ENCODE measurements around the gene RNF152.

DNA sequence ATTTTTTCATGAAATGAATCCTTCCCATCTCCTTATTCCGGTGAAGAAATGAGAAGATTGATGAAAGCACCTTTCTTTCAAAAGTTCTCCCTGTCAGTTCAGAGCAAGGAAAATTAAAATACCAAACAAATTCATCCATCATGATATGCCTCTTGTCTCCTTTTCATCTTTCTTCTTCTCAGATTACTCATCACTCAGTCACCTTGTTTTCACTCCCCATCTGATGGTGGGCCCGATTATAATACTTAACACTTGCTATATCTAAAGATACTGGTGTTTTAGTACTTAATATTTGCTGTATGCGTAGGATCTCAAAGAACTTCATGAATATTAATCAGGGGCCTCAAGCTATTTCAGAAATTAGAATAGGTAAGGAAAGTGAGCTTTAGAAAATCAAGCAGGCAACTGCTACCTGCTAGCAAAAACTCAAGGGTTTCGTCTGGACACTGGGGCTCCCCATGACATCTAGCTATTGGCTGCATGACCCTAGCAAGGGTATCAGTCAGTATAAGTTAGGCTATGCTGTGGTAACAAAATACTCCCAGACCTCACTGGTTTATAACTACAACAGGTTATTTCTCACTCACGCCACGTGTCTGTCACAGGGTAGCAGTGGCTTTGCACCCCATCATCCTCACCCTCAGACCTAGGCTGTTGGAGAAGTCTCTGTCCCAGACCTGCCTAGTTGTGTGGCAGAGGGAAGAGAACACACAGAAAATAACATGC, 39.0 kb upstream of the RNF152 start:
- TF ChIP-seq, protein P1, sequence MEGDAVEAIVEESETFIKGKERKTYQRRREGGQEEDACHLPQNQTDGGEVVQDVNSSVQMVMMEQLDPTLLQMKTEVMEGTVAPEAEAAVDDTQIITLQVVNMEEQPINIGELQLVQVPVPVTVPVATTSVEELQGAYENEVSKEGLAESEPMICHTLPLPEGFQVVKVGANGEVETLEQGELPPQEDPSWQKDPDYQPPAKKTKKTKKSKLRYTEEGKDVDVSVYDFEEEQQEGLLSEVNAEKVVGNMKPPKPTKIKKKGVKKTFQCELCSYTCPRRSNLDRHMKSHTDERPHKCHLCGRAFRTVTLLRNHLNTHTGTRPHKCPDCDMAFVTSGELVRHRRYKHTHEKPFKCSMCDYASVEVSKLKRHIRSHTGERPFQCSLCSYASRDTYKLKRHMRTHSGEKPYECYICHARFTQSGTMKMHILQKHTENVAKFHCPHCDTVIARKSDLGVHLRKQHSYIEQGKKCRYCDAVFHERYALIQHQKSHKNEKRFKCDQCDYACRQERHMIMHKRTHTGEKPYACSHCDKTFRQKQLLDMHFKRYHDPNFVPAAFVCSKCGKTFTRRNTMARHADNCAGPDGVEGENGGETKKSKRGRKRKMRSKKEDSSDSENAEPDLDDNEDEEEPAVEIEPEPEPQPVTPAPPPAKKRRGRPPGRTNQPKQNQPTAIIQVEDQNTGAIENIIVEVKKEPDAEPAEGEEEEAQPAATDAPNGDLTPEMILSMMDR (IDR thresholded peaks at IDR 0.05; ENCODE audit: low read depth, low read length, poor library complexity, severe bottlenecking) = no peak
- no peak for TF ChIP-seq EZH2phosphoT487 (IDR thresholded peaks at IDR 0.05; ENCODE audit: borderline replicate concordance, low read length)

Measured in DOHH2 (cell line).